Measurements from ENCODE around the gene KCNMB3.
A peak's percentile ranks its signal among the peaks of the same experiment; 100 is the strongest.
"Not testable (repeated sequence)": the region's sequence is repeated elsewhere in the genome, so short reads cannot be mapped to it uniquely, and the experiment has no call there.

Gene KCNMB3

DNA sequence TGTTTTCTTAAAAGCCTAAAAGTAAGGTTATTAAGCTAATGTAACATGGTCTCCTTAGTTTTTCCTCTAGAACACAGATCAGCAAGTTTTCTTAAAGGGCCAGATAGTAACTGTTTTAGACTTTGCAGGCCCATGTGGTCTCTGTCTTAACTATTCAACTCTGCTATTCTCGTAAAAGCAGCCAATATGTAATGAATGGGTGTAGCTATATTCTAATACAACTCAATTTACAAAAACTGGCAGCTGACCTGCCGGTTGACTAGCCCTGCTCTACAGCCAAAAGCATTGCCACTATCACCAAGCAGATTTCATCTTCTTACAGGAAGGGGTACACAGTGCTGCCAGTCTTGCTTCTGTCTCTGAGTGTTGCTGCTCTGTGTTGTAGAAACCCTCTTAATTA, 27.4 kb downstream of the KCNMB3 start:
- no peak for DNase-seq (ENCODE audit: low read depth, low spot score)
- POLR2A ChIA-PET, result no interaction called here
- H3K4me3 ChIP-seq (ENCODE audit: low read depth, low read length), result no peak overlapping the region
- TF ChIP-seq, protein P1, sequence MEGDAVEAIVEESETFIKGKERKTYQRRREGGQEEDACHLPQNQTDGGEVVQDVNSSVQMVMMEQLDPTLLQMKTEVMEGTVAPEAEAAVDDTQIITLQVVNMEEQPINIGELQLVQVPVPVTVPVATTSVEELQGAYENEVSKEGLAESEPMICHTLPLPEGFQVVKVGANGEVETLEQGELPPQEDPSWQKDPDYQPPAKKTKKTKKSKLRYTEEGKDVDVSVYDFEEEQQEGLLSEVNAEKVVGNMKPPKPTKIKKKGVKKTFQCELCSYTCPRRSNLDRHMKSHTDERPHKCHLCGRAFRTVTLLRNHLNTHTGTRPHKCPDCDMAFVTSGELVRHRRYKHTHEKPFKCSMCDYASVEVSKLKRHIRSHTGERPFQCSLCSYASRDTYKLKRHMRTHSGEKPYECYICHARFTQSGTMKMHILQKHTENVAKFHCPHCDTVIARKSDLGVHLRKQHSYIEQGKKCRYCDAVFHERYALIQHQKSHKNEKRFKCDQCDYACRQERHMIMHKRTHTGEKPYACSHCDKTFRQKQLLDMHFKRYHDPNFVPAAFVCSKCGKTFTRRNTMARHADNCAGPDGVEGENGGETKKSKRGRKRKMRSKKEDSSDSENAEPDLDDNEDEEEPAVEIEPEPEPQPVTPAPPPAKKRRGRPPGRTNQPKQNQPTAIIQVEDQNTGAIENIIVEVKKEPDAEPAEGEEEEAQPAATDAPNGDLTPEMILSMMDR (IDR thresholded peaks at IDR 0.05; ENCODE audit: insufficient read depth, low read length, missing control alignments), result no peak
- CTCF ChIA-PET, result interaction anchor here (2.0 kb wide), 1 partner anchor 98 kb away, joined by 6 read pairs; no protein-coding TSS in a partner anchor

DNA sequence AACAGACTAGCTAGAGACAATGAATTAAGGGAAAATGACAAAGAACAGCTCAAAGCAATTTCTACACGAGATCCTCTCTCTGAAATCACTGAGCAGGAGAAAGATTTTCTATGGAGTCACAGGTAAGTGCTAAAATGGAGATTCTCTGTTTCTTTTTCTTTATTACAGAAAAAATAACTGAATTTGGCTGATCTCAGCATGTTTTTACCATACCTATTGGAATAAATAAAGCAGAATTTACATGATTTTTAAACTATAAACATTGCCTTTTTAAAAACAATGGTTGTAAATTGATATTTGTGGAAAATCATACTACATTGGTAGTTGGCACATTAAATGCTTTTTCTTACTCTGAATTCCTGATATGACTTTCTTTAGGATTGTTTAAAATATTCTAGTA, 32.7 kb downstream of the KCNMB3 start:
- DNase-seq (ENCODE audit: low read depth, low spot score); POLR2A ChIA-PET; CTCF ChIA-PET; H3K4me3 ChIP-seq (ENCODE audit: low read depth, low read length): not testable (repeated sequence)

DNA sequence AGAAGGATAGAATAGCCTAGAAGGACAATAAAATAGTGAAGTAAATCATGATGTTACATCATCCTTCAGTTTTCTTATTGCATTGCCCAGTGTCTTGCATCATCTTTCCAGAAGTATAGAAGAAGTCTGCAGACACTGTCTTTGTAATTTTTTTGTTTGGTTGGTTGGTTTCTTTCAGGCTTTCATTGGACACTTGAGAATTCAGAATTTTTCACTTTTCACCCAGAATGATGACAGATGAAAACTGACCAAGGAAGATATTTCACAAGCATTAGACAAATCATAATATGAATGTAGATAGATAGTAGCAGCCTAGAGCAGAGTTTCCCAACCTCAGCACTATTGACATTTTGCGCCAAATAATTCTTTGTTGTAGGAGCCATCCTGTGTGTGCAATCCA, 35.4 kb downstream of the KCNMB3 start:
- DNase-seq (ENCODE audit: low read depth, low spot score); H3K4me3 ChIP-seq (ENCODE audit: low read depth, low read length); CTCF ChIA-PET; POLR2A ChIA-PET: not testable (repeated sequence)

DNA sequence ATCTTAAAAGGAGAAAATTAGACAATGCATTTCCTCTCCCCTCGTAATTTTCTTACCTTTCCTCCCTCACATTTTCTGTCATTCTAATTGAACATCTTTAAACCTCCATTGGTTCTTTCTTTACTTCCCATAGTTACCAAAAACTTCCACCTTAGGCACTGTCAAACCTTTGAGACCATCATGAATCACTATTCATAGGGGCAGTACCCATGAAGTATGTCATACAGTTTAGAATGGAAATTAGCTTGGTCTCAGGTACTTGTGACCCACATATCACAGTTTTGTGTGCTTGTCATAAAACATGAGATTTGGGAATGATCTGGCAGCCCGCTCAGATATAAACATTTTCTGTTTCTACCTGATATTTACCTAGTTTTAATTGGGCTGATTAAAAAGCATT, 50.1 kb downstream of the KCNMB3 start:
- DNase-seq (ENCODE audit: low read depth, low spot score), result no peak
- TF ChIP-seq, protein P1 (IDR thresholded peaks at IDR 0.05; ENCODE audit: insufficient read depth, low read length, missing control alignments), result no peak
- no peak overlapping the region for H3K4me3 ChIP-seq (ENCODE audit: low read depth, low read length)
- ChIA-PET POLR2A (no interaction called here), CTCF (no interaction called here)

DNA sequence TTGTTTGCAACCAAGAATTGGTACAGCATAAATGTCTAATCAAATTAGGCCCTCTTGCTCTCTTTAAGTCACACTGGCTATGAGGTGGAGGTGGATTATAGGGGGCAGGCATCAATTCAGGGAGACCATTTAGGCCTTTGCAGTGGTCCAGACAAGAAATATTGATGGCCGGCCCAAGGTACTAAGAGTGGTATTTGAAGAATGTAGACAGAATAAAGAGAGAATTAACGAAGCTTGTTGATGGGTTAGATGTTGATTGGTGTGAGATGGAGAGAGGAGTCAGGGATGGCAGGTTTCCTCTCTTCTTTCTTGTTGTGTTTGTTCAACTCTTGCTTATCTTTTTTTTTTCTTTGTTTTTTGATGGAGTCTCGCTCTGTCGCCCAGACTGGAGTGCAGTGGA, 54.2 kb downstream of the KCNMB3 start:
- TF ChIP-seq, protein P1 (IDR thresholded peaks at IDR 0.05; ENCODE audit: insufficient read depth, low read length, missing control alignments), result no peak
- ChIA-PET CTCF (no interaction called here), POLR2A (no interaction called here)
- DNase-seq (ENCODE audit: low read depth, low spot score), result no peak
- no peak overlapping the region for H3K4me3 ChIP-seq (ENCODE audit: low read depth, low read length)

DNA sequence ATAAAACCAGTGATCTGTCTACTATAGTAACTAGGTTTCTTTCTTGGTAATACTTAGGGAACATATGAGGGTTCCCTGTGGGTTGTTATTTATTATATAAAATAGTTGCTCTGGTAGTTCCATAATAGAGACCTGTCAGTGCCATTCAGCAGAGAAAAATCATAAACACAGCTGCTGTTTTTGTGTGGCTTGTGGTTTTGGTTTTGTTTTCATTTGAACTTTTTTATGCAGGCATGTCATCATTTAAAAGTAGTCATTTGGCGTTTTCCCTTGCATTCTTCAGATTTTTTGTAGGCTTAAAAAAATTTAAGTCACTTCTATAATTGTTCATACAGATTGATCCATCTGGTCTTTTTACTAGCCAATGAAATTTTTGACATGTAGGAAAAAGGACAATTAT, 54.8 kb downstream of the KCNMB3 start:
- no peak overlapping the region for H3K4me3 ChIP-seq (ENCODE audit: low read depth, low read length)
- ChIA-PET CTCF (no interaction called here), POLR2A (interaction anchor here (0.5 kb wide), 1 partner anchor 48 kb away, joined by 3 read pairs; no protein-coding TSS in a partner anchor)
- TF ChIP-seq, protein P1 (IDR thresholded peaks at IDR 0.05; ENCODE audit: insufficient read depth, low read length, missing control alignments), result no peak
- peak; percentile 62 for DNase-seq (ENCODE audit: low read depth, low spot score)

DNA sequence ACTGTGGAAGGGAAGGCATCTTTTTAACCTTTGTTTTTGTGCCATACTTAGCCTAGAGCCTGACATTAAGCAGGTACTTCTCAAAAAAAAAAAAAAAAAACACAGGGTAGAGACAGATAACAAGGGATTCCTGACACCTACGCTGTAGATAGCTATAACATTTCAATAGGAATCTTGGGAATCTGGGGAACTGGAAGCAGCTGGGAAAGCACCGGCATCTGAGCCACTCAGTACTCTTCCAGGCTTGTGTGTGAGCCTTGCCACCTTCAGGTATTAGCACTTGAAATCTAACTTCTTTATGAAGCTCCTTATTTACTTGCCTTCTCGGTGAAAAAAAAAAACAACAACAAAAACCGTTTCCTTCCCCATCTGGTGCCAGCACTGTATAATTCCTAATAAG, 56.0 kb downstream of the KCNMB3 start:
- DNase-seq (ENCODE audit: low read depth, low spot score), result no peak
- TF ChIP-seq, protein P1 (IDR thresholded peaks at IDR 0.05; ENCODE audit: insufficient read depth, low read length, missing control alignments), result no peak
- ChIA-PET CTCF (interaction anchor here (1.1 to 1.7 kb wide), 2 partner anchors 13 to 90 kb away, joined by 3 to 6 read pairs; no protein-coding TSS in a partner anchor), POLR2A (no interaction called here)
- H3K4me3 ChIP-seq (ENCODE audit: low read depth, low read length), result no peak overlapping the region

Data from AG04449 (cell line).